ENCODE results near the gene TH.

DNA sequence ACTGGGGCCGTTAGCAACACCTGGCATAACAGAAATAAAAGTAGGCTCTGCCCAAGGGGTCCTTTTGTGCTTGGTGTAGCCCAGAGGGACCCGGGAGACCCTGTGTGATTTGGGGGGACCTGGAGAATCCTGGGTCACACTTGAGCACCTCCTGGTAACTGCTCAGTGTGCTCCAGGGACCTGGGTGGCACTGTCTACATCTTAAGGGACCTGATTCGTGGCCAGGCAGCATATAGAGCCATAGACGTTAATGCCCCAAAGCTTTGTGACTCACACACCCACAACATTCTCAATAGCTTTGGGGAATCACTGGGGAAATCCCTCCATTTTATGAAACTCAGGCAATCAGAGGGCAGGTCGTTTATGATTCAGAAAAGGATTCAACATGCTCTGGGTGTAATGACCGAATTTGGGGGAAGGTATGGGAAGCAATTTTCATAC is 28.8 kb downstream of the TH start:
- TF ChIP-seq POLR2A (IDR thresholded peaks at IDR 0.05) (no peak), EP300 (IDR thresholded peaks at IDR 0.05) (no peak)
- TF ChIP-seq, protein P1, sequence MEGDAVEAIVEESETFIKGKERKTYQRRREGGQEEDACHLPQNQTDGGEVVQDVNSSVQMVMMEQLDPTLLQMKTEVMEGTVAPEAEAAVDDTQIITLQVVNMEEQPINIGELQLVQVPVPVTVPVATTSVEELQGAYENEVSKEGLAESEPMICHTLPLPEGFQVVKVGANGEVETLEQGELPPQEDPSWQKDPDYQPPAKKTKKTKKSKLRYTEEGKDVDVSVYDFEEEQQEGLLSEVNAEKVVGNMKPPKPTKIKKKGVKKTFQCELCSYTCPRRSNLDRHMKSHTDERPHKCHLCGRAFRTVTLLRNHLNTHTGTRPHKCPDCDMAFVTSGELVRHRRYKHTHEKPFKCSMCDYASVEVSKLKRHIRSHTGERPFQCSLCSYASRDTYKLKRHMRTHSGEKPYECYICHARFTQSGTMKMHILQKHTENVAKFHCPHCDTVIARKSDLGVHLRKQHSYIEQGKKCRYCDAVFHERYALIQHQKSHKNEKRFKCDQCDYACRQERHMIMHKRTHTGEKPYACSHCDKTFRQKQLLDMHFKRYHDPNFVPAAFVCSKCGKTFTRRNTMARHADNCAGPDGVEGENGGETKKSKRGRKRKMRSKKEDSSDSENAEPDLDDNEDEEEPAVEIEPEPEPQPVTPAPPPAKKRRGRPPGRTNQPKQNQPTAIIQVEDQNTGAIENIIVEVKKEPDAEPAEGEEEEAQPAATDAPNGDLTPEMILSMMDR (IDR thresholded peaks at IDR 0.05) = no peak

All from ovary (tissue), 3 donors.